SK-N-SH treated with all-trans-retinoic acid at 6 μM for 48 hours (cell line): ENCODE data around the gene RAD51B.

Experiments
- ATAC-seq: fragments of 200-7000 bp; cut with Tn5 transposase; 3 replicates; pipeline ENCODE4 v1.9.1; 2020; ENCODE audit warnings: mild to moderate bottlenecking, moderate library complexity
- ARNTL ChIP-seq: fragments of 450-650 bp; formaldehyde crosslinking; IDR thresholded peaks from 2 replicates; pipeline ENCODE4 v1.5.0; 2020; ENCODE audit warnings: low read depth, mild to moderate bottlenecking, moderate library complexity, borderline replicate concordance
- BACH2 ChIP-seq: fragments of 250-450 bp; sonication (Bioruptor Pico); IDR thresholded peaks from 2 replicates; pipeline ENCODE4 v1.9.0; 2021; ENCODE audit warnings: mild to moderate bottlenecking, borderline replicate concordance
- CREB5 ChIP-seq: fragments of 250-450 bp; sonication (Bioruptor Pico); IDR thresholded peaks from 2 replicates; pipeline ENCODE4 v1.5.1; 2020; ENCODE audit warnings: low read depth, mild to moderate bottlenecking, moderate library complexity
- CSDC2 ChIP-seq: fragments of 250-450 bp; sonication (Bioruptor Pico); IDR thresholded peaks from 2 replicates; pipeline ENCODE4 v1.5.0; 2020; ENCODE audit warnings: mild to moderate bottlenecking, moderate library complexity
- GLIS3 ChIP-seq: fragments of 250-450 bp; sonication (Bioruptor Pico); IDR thresholded peaks from 2 replicates; pipeline ENCODE4 v1.5.0; 2020; ENCODE audit warnings: mild to moderate bottlenecking, moderate library complexity
- OSR1 ChIP-seq: fragments of 250-450 bp; sonication (Bioruptor Pico); IDR thresholded peaks from 2 replicates; pipeline ENCODE4 v1.8.0; 2022; ENCODE audit warnings: moderate library complexity, mild to moderate bottlenecking, inconsistent platforms
- PATZ1 ChIP-seq: fragments of 250-450 bp; sonication (Bioruptor Pico); IDR thresholded peaks from 2 replicates; pipeline ENCODE4 v1.8.0; 2020; ENCODE audit warnings: mild to moderate bottlenecking, moderate library complexity, borderline replicate concordance
- POU6F1 ChIP-seq: fragments of 250-450 bp; sonication (Bioruptor Pico); IDR thresholded peaks from 2 replicates; pipeline ENCODE4 v1.8.0; 2021; ENCODE audit warnings: low read depth, mild to moderate bottlenecking, moderate library complexity, borderline replicate concordance
- RARB ChIP-seq: fragments of 250-450 bp; sonication (Bioruptor Pico); IDR thresholded peaks from 2 replicates; pipeline ENCODE4 v1.8.0; 2021; ENCODE audit warnings: mild to moderate bottlenecking, moderate library complexity
- TSHZ2 ChIP-seq: fragments of 250-450 bp; sonication (Bioruptor Pico); IDR thresholded peaks from 2 replicates; pipeline ENCODE4 v1.5.0; 2020; ENCODE audit warnings: mild to moderate bottlenecking, moderate library complexity
- ZC3H10 ChIP-seq: fragments of 250-450 bp; sonication (Bioruptor Pico); IDR thresholded peaks from 2 replicates; pipeline ENCODE4 v1.5.1; 2021; ENCODE audit warnings: mild to moderate bottlenecking, moderate library complexity
- ZFP3 ChIP-seq: fragments of 250-450 bp; sonication (Bioruptor Pico); IDR thresholded peaks from 2 replicates; pipeline ENCODE4 v1.5.0; 2020; ENCODE audit warnings: mild to moderate bottlenecking, moderate library complexity
- ZNF565 ChIP-seq: fragments of 450-650 bp; formaldehyde crosslinking; conservative IDR thresholded peaks from 2 replicates; pipeline ENCODE4 v1.5.0; 2020; ENCODE audit warnings: low read depth, mild to moderate bottlenecking, moderate library complexity

Gene RAD51B

GRCh38 chr14:68722968-68723566, 903.5 kb downstream of the RAD51B start:
- TF ChIP-seq ARNTL (CRISPR knock-in tag) (no peak), PATZ1 (CRISPR knock-in tag) (no peak), ZFP3 (CRISPR knock-in tag) (no peak), CREB5 (CRISPR knock-in tag) (no peak), ZC3H10 (CRISPR knock-in tag) (no peak), OSR1 (CRISPR knock-in tag) (no peak), GLIS3 (CRISPR knock-in tag) (no peak)
- ATAC-seq: no peak

- no peak for TF ChIP-seq BACH2 (CRISPR knock-in tag)
- no peak for TF ChIP-seq PATZ1 (CRISPR knock-in tag)
- TF ChIP-seq CSDC2 (CRISPR knock-in tag): no peak
- TF ChIP-seq GLIS3 (CRISPR knock-in tag): no peak
- TF ChIP-seq OSR1 (CRISPR knock-in tag): no peak
- no peak for TF ChIP-seq ZNF565
- no peak for TF ChIP-seq CREB5 (CRISPR knock-in tag)
- TF ChIP-seq RARB (CRISPR knock-in tag): no peak
- TF ChIP-seq POU6F1 (CRISPR knock-in tag): no peak
- TF ChIP-seq TSHZ2: no peak
- ATAC-seq: no peak
Observed at GRCh38 chr14:68723808-68724268, 904.3 kb downstream of the RAD51B start.

GRCh38 chr14:68724914-68725313, 905.3 kb downstream of the RAD51B start:
- TF ChIP-seq PATZ1 (CRISPR knock-in tag) (no peak), ARNTL (CRISPR knock-in tag) (no peak), POU6F1 (CRISPR knock-in tag) (no peak)
- TF ChIP-seq, all 23 proteins: peak for 0
- no peak for ATAC-seq
